ENCODE results near the gene RAB5B.

RAB5B gene

GRCh38 chr12:55926738-55927587 is 46.9 kb upstream of the RAB5B start:
- Histone ChIP-seq H2AFZ (ENCODE audit: low read depth, low read length, severe bottlenecking) (peak overlapping the region; percentile 37), H4K20me1 (ENCODE audit: low read depth, low read length) (no peaks in the 10 kb centered on the region), H3K9me2 (replicated peaks; ENCODE audit: insufficient read depth, low read length) (no peaks in the 10 kb centered on the region), H3K9me3 (ENCODE audit: insufficient read depth, low read length) (no peaks in the 10 kb centered on the region), H3K79me2 (ENCODE audit: insufficient read depth, low read length) (peaks cover 52% of the 10 kb centered on the region), H3K9ac (ENCODE audit: low read length) (peak overlapping the region; percentile 91), H3F3A (ENCODE audit: insufficient read depth) (peaks cover 64% of the 10 kb centered on the region), H3K4me3 (ENCODE audit: insufficient read depth, low read length, poor library complexity, severe bottlenecking) (peak overlapping the region; percentile 92), H3K36me3 (ENCODE audit: low read length) (peaks cover 5% of the 10 kb centered on the region; the same call in 1 of the 2 replicates), H3K27ac (ENCODE audit: low read depth, low read length) (peak overlapping the region; percentile 100), H3K27me3 (ENCODE audit: low read length) (no peaks in the 10 kb centered on the region), H3K4me2 (ENCODE audit: low read depth, low read length, poor library complexity, severe bottlenecking) (peak overlapping the region; percentile 86)
- TF ChIP-seq CTCF (IDR thresholded peaks at IDR 0.05; ENCODE audit: insufficient read depth, low read length, poor library complexity, severe bottlenecking) (peak; percentile 96), EZH2phosphoT487 (conservative IDR thresholded peaks at IDR 0.05; ENCODE audit: low read length) (no peak)

GRCh38 chr12:55927588-55928502 is 46.0 kb upstream of the RAB5B start, which contains the start of gene PYM1:
Gene PYM1, minus strand, starts transcription at chr12:55927894. Its CDS starts 133 bp downstream, at chr12:55927761.
- no peaks in the 10 kb centered on the region for H3K27me3 ChIP-seq (ENCODE audit: low read length)
- H3K9me3 ChIP-seq (ENCODE audit: insufficient read depth, low read length), result no peaks in the 10 kb centered on the region
- H3K4me2 ChIP-seq (ENCODE audit: low read depth, low read length, poor library complexity, severe bottlenecking), result peak within 1 kb of the TSS; percentile 86
- H3K9ac ChIP-seq (ENCODE audit: low read length), result peak within 1 kb of the TSS; percentile 91
- H3K4me3 ChIP-seq (ENCODE audit: insufficient read depth, low read length, poor library complexity, severe bottlenecking), result peak within 1 kb of the TSS; percentile 92
- TF ChIP-seq CTCF (IDR thresholded peaks at IDR 0.05; ENCODE audit: insufficient read depth, low read length, poor library complexity, severe bottlenecking) (no peak), EZH2phosphoT487 (conservative IDR thresholded peaks at IDR 0.05; ENCODE audit: low read length) (no peak)
- peak within 1 kb of the TSS; percentile 37 for H2AFZ ChIP-seq (ENCODE audit: low read depth, low read length, severe bottlenecking)
- peaks cover 64% of the 10 kb centered on the region for H3F3A ChIP-seq (ENCODE audit: insufficient read depth)
- peak within 1 kb of the TSS; percentile 100 for H3K27ac ChIP-seq (ENCODE audit: low read depth, low read length)
- H4K20me1 ChIP-seq (ENCODE audit: low read depth, low read length), result no peaks in the 10 kb centered on the region
- H3K79me2 ChIP-seq (ENCODE audit: insufficient read depth, low read length), result peaks cover 49% of the 10 kb centered on the region
- no peaks in the 10 kb centered on the region for H3K9me2 ChIP-seq (replicated peaks; ENCODE audit: insufficient read depth, low read length)
- H3K36me3 ChIP-seq (ENCODE audit: low read length), result peaks cover 2% of the 10 kb centered on the region; the same call in 1 of the 2 replicates

- no peak for TF ChIP-seq CTCF (IDR thresholded peaks at IDR 0.05; ENCODE audit: insufficient read depth, low read length, poor library complexity, severe bottlenecking)
- TF ChIP-seq EZH2phosphoT487 (conservative IDR thresholded peaks at IDR 0.05; ENCODE audit: low read length), result no peak
- no peaks in the 10 kb centered on the region for H3K36me3 ChIP-seq (ENCODE audit: low read length)
- no peaks in the 10 kb centered on the region for H4K20me1 ChIP-seq (ENCODE audit: low read depth, low read length)
- peaks cover 39% of the 10 kb centered on the region for H3K79me2 ChIP-seq (ENCODE audit: insufficient read depth, low read length)
- H3K4me2 ChIP-seq (ENCODE audit: low read depth, low read length, poor library complexity, severe bottlenecking), result peak overlapping the region; percentile 86
- H3K27ac ChIP-seq (ENCODE audit: low read depth, low read length), result peak overlapping the region; percentile 100
- peak overlapping the region; percentile 92 for H3K4me3 ChIP-seq (ENCODE audit: insufficient read depth, low read length, poor library complexity, severe bottlenecking)
- H3K27me3 ChIP-seq (ENCODE audit: low read length), result no peaks in the 10 kb centered on the region
- no peaks in the 10 kb centered on the region for H3K9me2 ChIP-seq (replicated peaks; ENCODE audit: insufficient read depth, low read length)
- no peaks in the 10 kb centered on the region for H3K9me3 ChIP-seq (ENCODE audit: insufficient read depth, low read length)
- H3F3A ChIP-seq (ENCODE audit: insufficient read depth), result peaks cover 64% of the 10 kb centered on the region
- peak overlapping the region; percentile 91 for H3K9ac ChIP-seq (ENCODE audit: low read length)
- H2AFZ ChIP-seq (ENCODE audit: low read depth, low read length, severe bottlenecking), result no peak overlapping the region
Measured at GRCh38 chr12:55929306-55929791, 44.5 kb upstream of the RAB5B start.
